HG03439 (cell line): Measurements from ENCODE around the gene SBK1.

ENCODE experiments used
- ATAC-seq: cut with Tn5 transposase; IDR thresholded peaks from one replicate; pipeline ENCODE4 v1.9.1; 2021; ENCODE audit warnings: mild to moderate bottlenecking, moderate library complexity; ENCODE audit not compliant: unreplicated experiment

SBK1 gene

DNA sequence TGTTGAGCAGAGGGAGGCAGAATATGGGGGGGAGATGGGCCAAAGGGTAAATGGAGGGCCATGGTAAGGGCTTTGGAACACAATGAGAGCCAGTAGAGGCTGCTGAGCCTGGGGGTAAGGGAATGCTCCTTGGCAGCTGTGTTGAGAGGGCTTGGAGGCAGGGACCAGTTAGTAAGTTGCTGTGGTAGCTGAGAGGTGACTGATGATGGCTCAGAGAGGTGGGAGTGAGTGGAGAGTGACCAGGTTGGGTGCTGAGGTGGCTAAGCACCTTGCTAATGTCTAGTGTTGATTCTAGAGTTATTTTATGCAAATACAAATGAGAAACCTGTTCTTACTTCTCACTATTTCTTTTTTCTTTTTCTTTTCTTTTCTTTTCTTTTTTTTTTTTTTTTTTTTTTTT lies 10.8 kb downstream of the SBK1 start:
- ATAC-seq, result no peak

DNA sequence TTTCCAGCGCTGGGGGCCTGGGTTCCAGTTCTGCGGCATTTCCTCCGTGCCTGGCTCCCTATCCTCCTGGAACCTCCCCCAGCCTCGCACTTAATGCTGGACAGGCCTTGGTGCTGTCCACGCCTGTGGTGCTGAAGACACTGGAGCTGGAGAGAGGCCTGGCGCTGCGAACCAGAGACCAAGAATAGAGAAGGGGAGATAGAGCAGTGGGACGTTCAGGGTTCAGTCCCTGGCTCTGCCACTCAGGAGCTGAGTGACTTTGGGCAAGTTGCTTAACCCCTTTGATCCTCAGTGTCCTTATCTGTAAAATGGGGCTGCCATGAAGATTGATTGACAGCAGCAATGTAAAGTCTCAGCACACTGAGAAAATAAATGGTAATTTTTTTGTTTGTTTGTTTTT lies 11.9 kb downstream of the SBK1 start:
- no peak for ATAC-seq

DNA sequence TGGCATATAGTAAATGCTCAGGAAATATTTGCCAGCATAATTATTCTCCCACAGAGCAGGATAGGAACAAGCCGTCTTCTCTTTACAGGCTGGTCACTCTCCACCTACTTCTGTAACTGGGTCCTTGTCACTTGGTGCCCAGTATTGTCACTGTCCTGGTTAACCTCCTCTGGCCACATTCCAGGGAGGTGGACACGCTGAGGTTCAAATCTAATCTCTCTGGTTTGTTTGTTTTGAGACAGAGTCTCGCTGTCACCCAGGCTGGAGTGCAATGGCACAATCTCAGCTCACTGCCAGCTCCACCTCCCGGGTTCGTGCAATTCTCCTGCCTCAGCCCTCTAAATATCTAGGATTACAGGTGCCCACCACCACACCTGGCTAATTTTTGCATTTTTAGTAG lies 15.6 kb downstream of the SBK1 start:
- ATAC-seq, result no peak

DNA sequence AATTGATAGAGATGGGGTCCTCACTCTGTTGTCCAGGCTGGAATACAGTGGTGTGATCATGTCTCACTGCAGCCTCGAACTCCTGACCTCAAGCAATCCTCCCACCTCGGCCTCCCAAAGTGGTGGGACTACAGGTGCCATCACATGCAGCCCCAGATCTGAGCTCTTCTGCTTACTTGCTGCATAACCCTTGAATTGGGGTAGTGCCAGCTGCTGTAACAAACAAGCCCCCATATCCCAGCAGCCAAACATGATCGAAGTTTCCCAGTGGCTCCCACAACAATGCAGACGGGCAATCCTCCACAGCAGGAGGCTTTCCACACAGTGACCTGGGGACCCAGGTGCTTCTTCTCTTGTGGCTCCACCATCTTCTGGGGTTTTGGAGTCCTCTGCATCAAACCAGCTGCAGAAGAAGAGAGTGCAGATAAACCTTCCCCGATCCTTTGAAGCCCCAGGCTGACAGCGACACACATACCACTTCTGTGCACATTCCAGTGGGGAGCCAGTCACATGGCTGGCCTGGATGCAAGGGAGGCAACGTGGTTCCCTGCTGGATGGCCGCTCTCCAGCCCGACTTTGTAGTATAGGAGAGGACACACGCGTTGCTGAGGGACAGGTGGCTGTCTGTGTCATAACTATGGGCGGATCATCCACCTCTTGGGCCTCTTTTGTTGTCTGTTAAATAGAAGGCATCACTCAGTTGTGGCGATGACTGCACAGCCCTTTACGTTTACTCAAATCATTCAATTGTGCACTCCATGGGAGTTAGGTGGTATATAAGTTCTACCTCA lies 16.7 kb downstream of the SBK1 start:
- no peak for ATAC-seq

DNA sequence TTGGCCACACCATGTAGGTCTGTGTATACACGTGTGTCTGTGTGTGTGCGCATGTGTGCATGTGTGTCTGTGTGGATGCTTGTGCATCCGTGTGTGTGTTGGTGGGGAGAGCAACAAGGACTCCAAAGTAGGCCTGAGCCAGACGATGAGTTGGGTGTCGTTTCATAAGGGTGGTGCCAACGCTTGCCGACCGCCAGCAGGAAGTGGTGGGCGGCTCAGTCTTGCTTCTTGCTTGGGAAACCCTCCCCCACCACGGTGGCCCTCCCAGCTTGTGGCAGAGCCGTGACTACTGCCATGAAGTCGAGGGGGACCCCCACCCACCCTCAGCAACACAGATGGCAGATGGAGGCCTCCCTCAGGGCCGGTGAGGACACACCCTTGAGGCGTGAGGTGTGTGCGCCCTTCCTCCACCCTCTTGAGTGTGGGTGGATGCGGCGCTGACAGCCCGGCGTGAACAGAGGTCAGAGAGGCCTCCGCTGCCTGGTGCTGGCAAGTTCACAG lies 17.5 kb downstream of the SBK1 start:
- no peak for ATAC-seq

DNA sequence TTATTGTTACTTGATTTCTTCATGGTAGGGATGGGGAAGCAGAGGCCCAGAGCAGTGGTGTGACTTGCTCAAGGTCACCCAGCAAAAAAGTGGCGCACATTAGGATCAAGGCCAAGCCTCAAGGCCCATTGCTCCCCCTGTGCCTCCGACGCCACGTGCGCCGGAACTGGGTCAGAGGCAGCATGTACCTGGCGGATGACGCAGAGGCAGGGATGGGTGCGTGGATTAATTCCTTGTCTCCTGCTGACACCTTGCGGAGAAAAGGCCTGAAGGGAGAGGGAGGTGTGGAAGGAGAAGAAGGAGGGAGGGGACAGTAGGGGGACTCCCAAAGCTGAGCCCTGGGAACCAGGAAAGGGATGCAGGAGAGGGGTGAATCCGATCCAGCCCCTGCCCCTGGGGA lies 18.5 kb downstream of the SBK1 start:
- ATAC-seq, result no peak

DNA sequence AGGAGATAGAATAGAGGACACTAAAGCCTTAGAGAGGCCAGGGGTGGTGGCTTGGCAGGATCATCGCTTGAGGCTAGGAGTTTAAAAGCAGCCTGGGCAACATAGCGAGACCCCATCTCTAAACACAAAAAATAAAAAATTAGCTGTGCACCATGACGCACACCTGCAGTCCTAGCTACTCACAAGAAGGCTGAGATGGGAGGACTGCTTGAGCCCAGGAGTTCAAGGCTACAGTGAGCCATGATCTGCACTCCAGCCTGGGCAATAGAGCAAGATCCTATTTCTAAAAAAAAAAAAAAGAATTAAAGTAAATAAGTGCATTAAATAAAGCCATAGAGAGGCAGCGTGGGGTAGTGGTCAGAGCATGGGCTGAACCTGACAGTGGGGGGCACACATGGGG lies 19.1 kb downstream of the SBK1 start:
- no peak for ATAC-seq

DNA sequence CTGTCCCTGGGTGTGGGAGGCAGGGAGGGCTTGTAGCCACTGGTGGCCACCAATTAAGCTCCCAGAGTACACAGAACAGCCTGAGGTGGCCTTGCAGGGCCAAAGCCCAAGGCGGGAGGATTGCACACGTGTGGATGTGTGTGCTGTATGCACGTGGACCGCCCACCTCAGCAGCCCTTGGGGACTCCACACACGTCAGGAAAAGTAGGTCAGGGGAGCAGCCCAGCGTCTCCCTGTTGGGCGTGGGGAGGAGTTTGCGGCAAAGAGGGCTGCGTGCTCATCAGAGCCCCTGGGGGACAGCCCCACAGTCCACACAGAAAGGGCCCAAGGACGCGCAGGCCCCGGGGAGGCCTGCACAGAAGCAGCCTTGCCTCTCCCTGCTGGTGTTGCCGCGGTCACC lies 19.6 kb downstream of the SBK1 start:
- no peak for ATAC-seq

DNA sequence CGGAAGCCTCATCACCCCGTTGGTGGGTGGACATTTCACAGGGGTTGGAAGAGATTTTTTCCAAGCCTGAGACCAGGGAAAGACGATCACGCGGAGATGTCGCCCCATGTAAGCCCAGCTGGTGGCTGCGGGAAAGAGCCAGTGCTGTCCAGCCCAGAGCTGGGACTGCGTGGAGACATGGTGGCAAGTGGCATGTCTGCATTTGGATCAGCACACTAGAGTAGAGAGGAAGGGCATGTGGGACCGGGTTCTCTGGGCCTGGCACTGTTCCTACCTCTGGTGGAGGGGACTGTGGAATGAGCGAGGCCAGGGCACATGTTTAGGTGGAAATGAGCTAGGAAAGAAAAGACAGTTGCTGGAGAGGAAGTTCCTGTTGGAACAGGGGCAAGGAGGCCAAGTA lies 20.0 kb downstream of the SBK1 start:
- ATAC-seq, result no peak

DNA sequence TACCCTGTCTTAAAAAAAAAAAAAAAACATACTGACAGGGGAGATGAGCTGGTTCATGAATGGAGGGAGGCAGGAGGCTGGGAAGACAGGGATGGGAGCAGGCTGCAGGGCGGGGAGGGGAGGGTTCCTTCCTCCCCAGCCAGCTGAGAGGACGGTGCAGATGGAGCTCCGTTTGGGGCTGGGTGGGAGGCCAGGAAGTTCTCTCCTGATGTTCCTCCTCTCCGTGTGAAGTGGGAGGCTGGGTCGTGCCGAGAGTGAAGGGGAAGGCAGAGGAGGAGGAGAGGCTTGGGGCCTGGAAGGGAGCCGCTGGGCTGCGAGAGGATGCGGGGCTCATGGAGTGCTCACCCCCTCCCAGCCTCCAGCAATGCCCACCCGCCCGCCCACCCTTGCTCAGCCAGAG lies 21.3 kb downstream of the SBK1 start:
- ATAC-seq, result no peak

DNA sequence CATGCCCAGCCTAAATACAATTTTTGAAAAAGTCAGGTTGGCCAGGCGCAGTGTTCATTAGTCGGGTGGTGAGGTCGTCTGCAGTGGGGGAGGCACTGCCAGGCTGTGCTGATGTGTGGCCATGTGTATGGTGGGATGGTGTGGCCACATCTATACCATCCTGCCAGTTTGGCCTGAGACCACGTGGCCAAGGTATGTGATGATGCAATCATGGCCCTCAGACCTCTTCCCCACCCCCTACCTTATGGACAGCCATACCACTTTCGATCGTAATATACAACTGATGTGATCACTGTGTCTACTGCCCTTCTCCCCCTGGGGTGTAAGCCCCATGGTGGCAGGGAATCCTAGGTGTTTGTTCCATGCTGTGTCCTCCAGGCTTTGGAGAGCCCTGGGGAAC lies 23.7 kb downstream of the SBK1 start:
- ATAC-seq, result no peak

DNA sequence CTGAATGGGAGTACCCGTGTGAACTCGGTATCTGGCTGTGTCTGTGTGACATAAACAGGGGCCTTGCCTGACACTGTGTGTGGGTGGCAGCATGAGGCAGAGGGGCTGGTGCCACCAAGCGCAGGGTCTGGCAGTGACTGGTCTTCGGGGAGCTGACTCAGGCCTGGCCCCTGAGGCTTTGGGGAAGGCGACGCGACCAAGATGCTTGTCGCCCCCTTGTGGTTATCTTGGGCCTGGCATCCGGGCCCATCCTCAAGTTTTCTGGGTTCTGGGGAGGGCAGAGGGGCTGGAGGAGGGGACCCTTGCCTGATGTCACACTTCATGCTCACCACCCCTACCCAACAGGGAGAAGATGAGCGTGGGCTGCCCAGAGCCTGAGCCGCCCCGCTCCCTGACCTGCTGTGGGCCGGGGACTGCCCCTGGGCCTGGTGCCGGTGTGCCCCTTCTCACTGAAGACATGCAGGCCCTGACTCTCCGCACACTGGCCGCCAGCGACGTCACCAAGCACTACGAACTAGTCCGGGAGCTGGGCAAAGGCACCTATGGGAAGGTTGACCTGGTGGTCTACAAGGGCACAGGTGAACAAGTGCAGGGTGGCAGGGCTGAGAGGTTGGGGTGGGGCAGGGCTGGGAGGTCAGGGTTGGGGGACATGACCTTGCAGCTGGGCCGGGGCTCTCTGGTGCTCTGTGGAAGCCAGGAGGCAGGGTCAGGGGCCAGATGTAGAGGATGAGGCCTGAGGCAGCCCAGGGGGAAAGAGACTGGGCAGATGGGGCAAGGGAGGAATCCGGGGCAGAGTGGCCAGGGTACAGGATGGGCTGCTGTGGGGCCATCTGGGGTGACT lies 24.9 kb downstream of the SBK1 start:
- no peak for ATAC-seq

DNA sequence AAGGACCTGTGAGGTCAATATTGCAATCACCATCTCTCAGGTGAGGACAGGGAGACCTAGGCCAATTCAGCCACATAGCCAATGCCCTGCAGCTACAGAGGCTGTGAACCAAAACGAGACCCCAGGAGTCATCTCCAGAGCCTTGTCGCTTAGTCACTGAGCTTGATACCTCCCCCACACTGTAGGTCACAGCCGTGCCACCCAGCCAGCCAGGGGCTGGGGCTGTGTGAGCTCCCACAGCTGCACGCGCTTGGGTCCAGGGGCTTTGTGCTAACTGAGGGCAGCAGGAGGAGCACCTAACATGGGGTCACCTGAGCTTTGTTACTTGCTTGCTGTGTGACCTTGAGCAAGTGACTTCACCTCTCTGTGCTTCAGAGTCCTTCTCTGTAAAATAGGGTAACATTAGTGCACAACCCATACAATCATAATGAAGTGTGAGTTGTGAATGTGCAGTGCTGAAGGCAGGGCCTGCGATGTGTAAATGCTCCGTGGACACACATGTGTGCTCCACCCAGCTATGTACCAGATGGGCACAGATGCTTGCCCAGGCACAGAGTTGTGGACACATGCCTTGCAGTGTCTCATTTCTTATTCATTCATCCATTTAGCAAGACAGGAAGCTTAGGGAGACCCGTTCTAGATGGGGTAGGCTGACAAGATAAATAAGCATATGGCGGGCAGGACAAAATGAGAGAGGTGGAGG lies 25.9 kb downstream of the SBK1 start:
- no peak for ATAC-seq

DNA sequence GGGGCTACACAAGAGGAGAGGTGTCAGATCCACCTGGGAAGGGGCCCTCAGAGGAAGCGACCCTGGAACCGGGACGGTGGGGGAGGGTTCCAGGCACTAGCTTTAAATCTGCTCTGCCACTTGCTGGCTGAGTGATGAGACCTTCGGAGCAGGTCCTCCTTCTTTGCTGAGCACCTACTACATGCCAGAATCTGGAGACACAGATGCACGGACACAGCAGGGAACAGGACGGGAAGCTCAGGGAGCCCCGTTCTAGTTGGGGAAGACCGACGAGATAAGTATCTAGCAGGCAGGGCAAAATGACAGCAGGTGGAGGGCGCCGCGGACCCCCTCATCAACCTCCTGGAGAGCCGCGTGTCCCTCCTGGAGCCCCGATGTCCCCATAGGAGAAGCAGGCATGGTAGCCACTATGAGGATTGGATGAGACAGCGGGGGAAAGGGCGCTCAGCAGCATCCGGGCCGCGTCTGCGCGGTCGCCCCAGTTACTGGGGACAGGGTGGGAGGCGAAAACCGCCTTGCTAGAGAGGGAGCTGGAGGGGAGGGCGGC lies 27.2 kb downstream of the SBK1 start:
- ATAC-seq, result no peak

DNA sequence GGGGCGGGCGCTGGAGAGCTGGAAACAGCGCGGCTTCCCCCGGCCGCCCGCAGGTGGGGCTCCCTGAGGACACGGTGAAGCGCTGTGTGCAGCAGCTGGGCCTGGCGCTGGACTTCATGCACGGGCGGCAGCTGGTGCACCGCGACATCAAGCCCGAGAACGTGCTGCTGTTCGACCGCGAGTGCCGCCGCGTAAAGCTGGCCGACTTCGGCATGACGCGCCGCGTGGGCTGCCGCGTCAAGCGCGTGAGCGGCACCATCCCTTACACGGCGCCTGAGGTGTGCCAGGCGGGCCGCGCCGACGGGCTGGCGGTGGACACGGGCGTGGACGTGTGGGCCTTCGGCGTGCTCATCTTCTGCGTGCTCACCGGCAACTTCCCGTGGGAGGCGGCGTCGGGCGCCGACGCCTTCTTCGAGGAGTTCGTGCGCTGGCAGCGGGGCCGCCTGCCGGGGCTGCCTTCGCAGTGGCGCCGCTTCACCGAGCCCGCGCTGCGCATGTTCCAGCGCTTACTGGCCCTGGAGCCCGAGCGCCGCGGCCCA lies 27.8 kb downstream of the SBK1 start:
- no peak for ATAC-seq

DNA sequence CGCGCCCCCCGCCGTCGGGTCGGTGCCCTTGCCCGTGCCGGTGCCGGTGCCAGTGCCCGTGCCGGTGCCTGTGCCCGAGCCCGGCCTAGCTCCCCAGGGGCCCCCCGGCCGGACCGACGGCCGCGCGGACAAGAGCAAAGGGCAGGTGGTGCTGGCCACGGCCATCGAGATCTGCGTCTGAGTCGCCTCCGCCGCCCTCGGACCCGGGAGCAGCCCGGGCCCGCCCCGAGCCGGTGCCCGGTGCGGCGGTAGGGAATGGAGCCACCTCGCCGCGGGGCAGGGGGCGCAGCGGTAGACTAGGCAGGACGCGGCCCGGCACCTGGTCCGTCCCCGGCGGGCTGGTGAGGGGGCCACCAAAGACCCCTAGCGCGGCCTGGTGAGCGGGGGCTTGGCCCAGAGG lies 28.4 kb downstream of the SBK1 start:
- ATAC-seq, result no peak

DNA sequence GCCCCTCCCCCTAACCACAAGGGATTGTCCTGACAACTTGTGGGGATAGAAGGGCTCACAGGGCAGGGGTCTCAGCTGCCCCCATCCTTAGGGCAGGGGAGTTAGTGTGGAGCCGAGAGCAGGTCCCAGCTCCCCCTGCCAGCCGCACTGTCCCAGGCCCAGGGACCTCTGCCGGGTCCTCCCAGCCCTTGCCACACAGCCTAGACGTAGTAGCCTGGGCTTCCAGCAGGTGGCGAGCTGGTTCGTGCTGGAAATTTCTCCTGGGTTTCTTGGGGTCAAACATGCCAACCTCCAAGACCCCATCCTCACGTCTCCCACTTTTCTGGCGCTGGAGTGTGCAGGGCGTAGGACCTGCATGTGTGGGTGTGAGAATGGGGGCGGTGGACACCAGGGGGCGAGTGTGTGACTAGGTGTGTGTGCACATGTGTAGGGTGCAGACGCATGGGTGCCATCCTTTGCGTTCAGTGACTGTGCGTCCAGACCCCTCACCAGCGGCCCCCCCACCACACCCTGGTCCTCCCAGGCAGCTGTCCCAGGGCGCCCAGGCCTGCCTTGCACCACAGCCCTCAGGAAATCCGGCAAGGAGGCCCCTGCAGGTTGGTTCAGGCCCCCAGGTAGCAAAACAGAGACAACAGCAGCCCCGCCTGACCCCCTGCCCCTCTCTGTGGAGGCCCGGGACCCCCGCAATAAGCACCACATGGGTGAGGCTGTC lies 29.5 kb downstream of the SBK1 start:
- ATAC-seq, result no peak

DNA sequence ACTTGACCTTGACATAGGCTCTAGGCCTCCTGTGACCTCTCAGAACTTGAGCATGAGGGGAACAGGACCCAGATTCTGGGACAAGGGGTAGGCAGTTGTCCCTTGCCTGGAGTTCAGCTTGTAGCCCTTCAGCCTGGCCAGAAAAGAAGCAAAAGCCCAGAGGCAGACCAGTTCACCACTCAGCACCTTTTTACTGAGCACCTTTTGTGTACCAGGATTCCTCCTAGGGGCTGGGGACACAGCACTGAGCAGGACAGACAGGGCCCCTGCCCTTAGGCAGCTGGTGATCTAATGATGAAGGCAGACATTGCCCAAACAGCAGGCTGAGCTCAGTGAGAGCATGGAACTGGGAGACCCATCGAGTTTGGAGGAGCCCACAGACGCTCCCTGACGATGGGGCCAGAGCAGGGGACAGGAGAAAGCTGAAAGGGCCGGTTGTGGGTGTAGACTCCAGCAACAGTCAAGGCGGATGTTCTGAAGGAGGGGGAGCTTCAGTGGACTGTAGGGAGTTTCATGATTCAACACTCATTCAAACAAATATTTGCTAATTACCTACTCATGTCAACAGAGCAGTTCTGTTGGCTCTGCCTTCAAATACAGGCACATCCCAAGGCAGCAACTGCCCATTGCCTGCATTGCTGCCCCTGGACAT lies 32.0 kb downstream of the SBK1 start:
- no peak for ATAC-seq

DNA sequence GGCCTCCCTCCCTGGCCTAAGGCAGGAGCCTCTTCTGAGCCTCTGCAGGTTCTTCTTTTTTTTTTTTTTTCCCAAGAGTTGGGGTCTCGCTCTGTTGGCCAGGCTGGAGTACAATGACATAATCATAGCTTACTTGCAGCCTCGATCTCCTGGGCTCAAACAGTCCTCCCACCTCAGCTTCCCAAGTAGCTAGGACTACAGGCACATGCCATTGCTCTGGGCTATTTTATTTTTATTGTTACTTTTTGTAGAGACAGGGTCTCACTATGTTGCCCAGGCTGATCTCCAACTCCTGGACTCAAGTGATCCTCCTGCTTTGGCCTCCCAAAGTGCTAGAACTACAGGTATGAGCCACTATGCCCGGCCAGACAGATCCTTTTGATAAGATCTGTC lies 32.6 kb downstream of the SBK1 start:
- no peak for ATAC-seq
